Activated CD8-positive, alpha-beta memory T cell treated with anti-CD3 and anti-CD28 coated beads for 24 hours (primary cell): ENCODE data around the gene TAF11L13.

Experiments used
- DNase-seq: peaks from one replicate; pipeline ENCODE4 v3.0.0-alpha.2; 2020

The TAF11L13 gene

DNA sequence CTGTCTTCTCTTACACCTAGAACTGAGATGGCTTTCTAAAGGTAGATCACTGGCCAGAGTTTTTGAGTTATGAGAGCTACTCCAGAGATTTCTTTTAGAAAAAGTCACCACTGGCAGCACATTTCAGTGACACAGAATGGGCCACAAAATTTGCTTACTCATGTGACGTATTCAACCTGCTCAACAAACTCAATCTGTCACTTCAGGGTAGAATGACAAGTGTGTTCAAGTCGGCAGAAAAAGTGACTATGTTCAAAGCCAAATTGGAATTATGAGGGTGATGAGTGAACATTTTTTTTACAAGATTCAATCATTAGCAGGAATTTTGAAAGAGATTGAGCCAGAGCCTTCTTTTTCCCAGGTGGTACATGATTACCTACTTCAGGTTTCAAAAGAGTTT is 48.8 kb downstream of the TAF11L13 start:
- no peak for DNase-seq
